HCT116 (cell line): Measurements from ENCODE around the gene FAM53B.

Experiments used
- ATF3 ChIP-seq: IDR thresholded peaks from 2 replicates; pipeline ENCODE4 v1.6.1; 2012
- CEBPB ChIP-seq: IDR thresholded peaks from 2 replicates; pipeline ENCODE4 v1.6.1; 2012; ENCODE audit warnings: low read depth
- EZH2 ChIP-seq: fragments of 200-600 bp; sonication (generic); IDR thresholded peaks from 2 replicates; pipeline ENCODE4 v1.6.1; 2017; ENCODE audit warnings: antibody characterized with exemption, mixed run types
- EZH2phosphoT487 ChIP-seq: fragments of 200-600 bp; IDR thresholded peaks from 2 replicates; pipeline ENCODE4 v1.6.1; 2018; ENCODE audit warnings: antibody characterized with exemption, borderline replicate concordance
- POLR2A ChIP-seq: IDR thresholded peaks from 2 replicates; pipeline ENCODE4 v1.7.0; 2011; ENCODE audit warnings: borderline replicate concordance; ENCODE audit not compliant: insufficient read depth, insufficient read length; ENCODE audit errors: extremely low read depth
- SIN3A ChIP-seq: IDR thresholded peaks from 2 replicates; pipeline ENCODE4 v1.6.1; 2012; ENCODE audit warnings: low read depth
- TCF7L2 ChIP-seq: IDR thresholded peaks from 2 replicates; pipeline ENCODE4 v1.7.0; 2011; ENCODE audit warnings: borderline replicate concordance, inconsistent platforms; ENCODE audit not compliant: insufficient read depth, insufficient read length; ENCODE audit errors: extremely low read depth
- YY1 ChIP-seq: IDR thresholded peaks from 2 replicates; pipeline ENCODE4 v1.6.1; 2011; ENCODE audit warnings: low read length, low read depth, moderate library complexity, mild to moderate bottlenecking; ENCODE audit not compliant: insufficient replicate concordance; ENCODE audit errors: extremely low read depth
- ZBTB33 ChIP-seq: IDR thresholded peaks from 2 replicates; pipeline ENCODE4 v1.6.1; 2011; ENCODE audit warnings: mild to moderate bottlenecking, low read length, moderate library complexity; ENCODE audit not compliant: insufficient replicate concordance; ENCODE audit errors: extremely low read depth
- ZNF274 ChIP-seq: fragments of 200-500 bp; sonication (Bioruptor generic); IDR thresholded peaks from 2 replicates; pipeline ENCODE4 v1.6.1; 2014; ENCODE audit warnings: mild to moderate bottlenecking, low read depth, low read length, inconsistent platforms
- TF ChIP-seq, protein P1 (sequence below), 3 experiments: fragments of 200-600 bp in 1 of 3; sonication (generic) in 1 of 3; IDR thresholded peaks in 2 of 3; conservative IDR thresholded peaks in 1 of 3; 2 replicates each; pipeline ENCODE4 v1.5.1; 2012 to 2017; ENCODE audit warnings: low read depth in 2 of 3, low read length in 2 of 3, antibody characterized with exemption in 1 of 3, borderline replicate concordance in 1 of 3, control low read depth in 1 of 3, mild to moderate bottlenecking in 1 of 3, mixed read lengths in 1 of 3, mixed run types in 1 of 3, moderate library complexity in 1 of 3; ENCODE audit not compliant: insufficient read depth in 1 of 3

- TF ChIP-seq SIN3A (no peak), ATF3 (no peak), EZH2phosphoT487 (no peak), ZNF274 (no peak), YY1 (no peak), ZBTB33 (no peak), TCF7L2 (no peak), EZH2 (no peak), POLR2A (no peak), CEBPB (no peak)
- TF ChIP-seq, protein P1, sequence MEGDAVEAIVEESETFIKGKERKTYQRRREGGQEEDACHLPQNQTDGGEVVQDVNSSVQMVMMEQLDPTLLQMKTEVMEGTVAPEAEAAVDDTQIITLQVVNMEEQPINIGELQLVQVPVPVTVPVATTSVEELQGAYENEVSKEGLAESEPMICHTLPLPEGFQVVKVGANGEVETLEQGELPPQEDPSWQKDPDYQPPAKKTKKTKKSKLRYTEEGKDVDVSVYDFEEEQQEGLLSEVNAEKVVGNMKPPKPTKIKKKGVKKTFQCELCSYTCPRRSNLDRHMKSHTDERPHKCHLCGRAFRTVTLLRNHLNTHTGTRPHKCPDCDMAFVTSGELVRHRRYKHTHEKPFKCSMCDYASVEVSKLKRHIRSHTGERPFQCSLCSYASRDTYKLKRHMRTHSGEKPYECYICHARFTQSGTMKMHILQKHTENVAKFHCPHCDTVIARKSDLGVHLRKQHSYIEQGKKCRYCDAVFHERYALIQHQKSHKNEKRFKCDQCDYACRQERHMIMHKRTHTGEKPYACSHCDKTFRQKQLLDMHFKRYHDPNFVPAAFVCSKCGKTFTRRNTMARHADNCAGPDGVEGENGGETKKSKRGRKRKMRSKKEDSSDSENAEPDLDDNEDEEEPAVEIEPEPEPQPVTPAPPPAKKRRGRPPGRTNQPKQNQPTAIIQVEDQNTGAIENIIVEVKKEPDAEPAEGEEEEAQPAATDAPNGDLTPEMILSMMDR (IDR thresholded peaks at IDR 0.05 in 2 of 3, conservative IDR thresholded peaks at IDR 0.05 in 1 of 3; ENCODE audit: borderline replicate concordance in 1 of 3, insufficient read depth in 1 of 3, low read depth in 2 of 3, low read length in 2 of 3): no peak
Observed at GRCh38 chr10:124618470-124619073, 125.6 kb downstream of the FAM53B start.
